PC-9 (cell line): ENCODE measurements around the gene STAU1. TPM values are rescaled to one million over a fixed set of nuclear protein-coding genes. Genes with fewer than 3 reads are reported as not detected.

Source experiments
- BruUV-seq: library from RNA; stranded (reverse); fragments of 400-500 nt; replicated peaks from 2 replicates; lab custom pipeline; 2021; lab: Mats Ljungman, UMichigan
- CTCF ChIA-PET: fragments of 300-600 bp; sonication (Branson Sonifier 250); formaldehyde crosslinking; loops from one replicate; lab custom pipeline; 2022; ENCODE audit warnings: antibody characterized with exemption; lab: Charles Lee
- POLR2A ChIA-PET: fragments of 300-600 bp; sonication (Branson Sonifier 250); formaldehyde crosslinking; loops from one replicate; lab custom pipeline; 2022; ENCODE audit warnings: antibody characterized with exemption; ENCODE audit not compliant: unreplicated experiment; lab: Charles Lee
- DNase-seq, 2 experiments: peaks; one replicate each; pipeline versions ENCODE4 v3.0.0 to v3.0.0-alpha.2; 2015 to 2022; ENCODE audit warnings: mixed read lengths in 1 of 2
- H2AFZ ChIP-seq: fragments of 200-600 bp; sonication (generic); 2 replicates; pipeline ENCODE4 v1.8.1; 2017; ENCODE audit warnings: antibody characterized with exemption
- H3F3A ChIP-seq: fragments of 200-600 bp; sonication (generic); 2 replicates; pipeline ENCODE4 v1.8.1; 2017; ENCODE audit warnings: antibody characterized with exemption, mild to moderate bottlenecking, low read depth; ENCODE audit not compliant: insufficient read depth
- H3K27ac ChIP-seq: fragments of 200-600 bp; sonication (generic); 2 replicates; pipeline ENCODE4 v1.6.1; 2016; ENCODE audit warnings: mixed run types
- H3K27me3 ChIP-seq: fragments of 200-600 bp; sonication (generic); 2 replicates; pipeline ENCODE4 v1.6.1; 2016; ENCODE audit warnings: low read depth, mixed run types; ENCODE audit not compliant: insufficient read depth
- H3K36me3 ChIP-seq: fragments of 200-600 bp; sonication (generic); 2 replicates; pipeline ENCODE4 v1.6.1; 2016; ENCODE audit warnings: low read depth, mixed run types
- H3K4me1 ChIP-seq: fragments of 200-600 bp; sonication (generic); replicated peaks from 2 replicates; pipeline ENCODE4 v1.6.1; 2016; ENCODE audit warnings: mixed run types; ENCODE audit not compliant: insufficient read depth
- H3K4me2 ChIP-seq: fragments of 200-600 bp; sonication (generic); 2 replicates; pipeline ENCODE4 v1.6.1; 2017; ENCODE audit warnings: mixed run types
- H3K4me3 ChIP-seq: fragments of 200-600 bp; sonication (generic); 2 replicates; pipeline ENCODE4 v1.6.1; 2016; ENCODE audit warnings: mixed run types
- H3K79me2 ChIP-seq: fragments of 200-600 bp; sonication (generic); 2 replicates; pipeline ENCODE4 v1.6.1; 2017; ENCODE audit warnings: low read depth, mixed run types
- H3K9me2 ChIP-seq: fragments of 200-600 bp; sonication (generic); 2 replicates; pipeline ENCODE4 v1.8.1; 2017; ENCODE audit warnings: mild to moderate bottlenecking; ENCODE audit not compliant: insufficient read depth
- H3K9me3 ChIP-seq: fragments of 200-600 bp; sonication (generic); 2 replicates; pipeline ENCODE4 v1.8.1; 2016; ENCODE audit warnings: low read depth; ENCODE audit not compliant: insufficient read depth
- H4K20me1 ChIP-seq: fragments of 200-600 bp; sonication (generic); 2 replicates; pipeline ENCODE4 v1.8.1; 2017; ENCODE audit not compliant: insufficient read depth
- EZH2 ChIP-seq: fragments of 200-600 bp; sonication (generic); IDR thresholded peaks from 2 replicates; pipeline ENCODE4 v1.8.0; 2017; ENCODE audit warnings: antibody characterized with exemption, low read depth
- intact Hi-C: fragments of 100-400 bp; cut with micrococcal nuclease; formaldehyde crosslinking; loops from one replicate; pipeline ENCODE4 v1.10.0; 2022; ENCODE audit not compliant: unreplicated experiment
- total RNA-seq: library from RNA; stranded (reverse); gene quantifications from 2 replicates; pipeline ENCODE4 v1.2.3, GENCODE V29; 2021
- TF ChIP-seq, protein P1 (sequence below): fragments of 200-600 bp; sonication (generic); conservative IDR thresholded peaks from 2 replicates; pipeline ENCODE4 v1.6.1; 2017; ENCODE audit warnings: mixed run types, antibody characterized with exemption, mild to moderate bottlenecking, moderate library complexity

The STAU1 gene
- total RNA-seq, 1 experiment from 2014 or later, result 153 TPM

DNA sequence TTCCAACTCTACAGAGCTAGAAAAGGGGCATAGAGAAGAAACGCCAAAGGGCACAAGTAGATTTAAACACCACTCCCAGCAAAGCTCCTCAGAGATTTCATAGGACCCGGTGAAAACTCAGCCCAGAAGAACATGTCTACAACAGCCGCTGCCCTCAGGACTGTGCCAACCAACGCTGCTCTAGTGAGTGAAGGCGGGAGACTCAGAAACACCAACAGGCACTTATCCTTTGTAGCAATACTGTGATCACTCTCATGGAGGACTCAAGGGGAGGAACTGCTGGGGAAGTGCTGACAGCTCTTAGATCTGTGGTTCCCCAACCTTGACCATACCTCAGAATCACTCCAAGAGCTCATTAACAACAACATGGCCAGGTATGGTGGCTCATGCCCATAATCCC lies 39.5 kb downstream of the STAU1 start:
- no peak overlapping the region for H3K4me3 ChIP-seq
- H2AFZ ChIP-seq, result no peak overlapping the region
- no peaks in the 10 kb centered on the region for H3K9me3 ChIP-seq
- no TSS peak for BruUV-seq
- no peaks in the 10 kb centered on the region for H3K4me1 ChIP-seq
- no peak for TF ChIP-seq EZH2
- TF ChIP-seq, protein P1, sequence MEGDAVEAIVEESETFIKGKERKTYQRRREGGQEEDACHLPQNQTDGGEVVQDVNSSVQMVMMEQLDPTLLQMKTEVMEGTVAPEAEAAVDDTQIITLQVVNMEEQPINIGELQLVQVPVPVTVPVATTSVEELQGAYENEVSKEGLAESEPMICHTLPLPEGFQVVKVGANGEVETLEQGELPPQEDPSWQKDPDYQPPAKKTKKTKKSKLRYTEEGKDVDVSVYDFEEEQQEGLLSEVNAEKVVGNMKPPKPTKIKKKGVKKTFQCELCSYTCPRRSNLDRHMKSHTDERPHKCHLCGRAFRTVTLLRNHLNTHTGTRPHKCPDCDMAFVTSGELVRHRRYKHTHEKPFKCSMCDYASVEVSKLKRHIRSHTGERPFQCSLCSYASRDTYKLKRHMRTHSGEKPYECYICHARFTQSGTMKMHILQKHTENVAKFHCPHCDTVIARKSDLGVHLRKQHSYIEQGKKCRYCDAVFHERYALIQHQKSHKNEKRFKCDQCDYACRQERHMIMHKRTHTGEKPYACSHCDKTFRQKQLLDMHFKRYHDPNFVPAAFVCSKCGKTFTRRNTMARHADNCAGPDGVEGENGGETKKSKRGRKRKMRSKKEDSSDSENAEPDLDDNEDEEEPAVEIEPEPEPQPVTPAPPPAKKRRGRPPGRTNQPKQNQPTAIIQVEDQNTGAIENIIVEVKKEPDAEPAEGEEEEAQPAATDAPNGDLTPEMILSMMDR, result no peak
- H4K20me1 ChIP-seq, result peaks cover 17% of the 10 kb centered on the region
- H3K4me2 ChIP-seq, result no peak overlapping the region
- H3K79me2 ChIP-seq, result no peaks in the 10 kb centered on the region
- peaks cover 2% of the 10 kb centered on the region for H3F3A ChIP-seq
- POLR2A ChIA-PET, result no interaction called here
- peaks cover 52% of the 10 kb centered on the region for H3K36me3 ChIP-seq
- CTCF ChIA-PET, result interaction anchor here (0.5 to 0.9 kb wide), 2 partner anchors 10 to 149 kb away, joined by 4 read pairs; no protein-coding TSS in a partner anchor
- H3K27ac ChIP-seq, result no peak overlapping the region
- no peaks in the 10 kb centered on the region for H3K9me2 ChIP-seq
- no peak for DNase-seq
- no peaks in the 10 kb centered on the region for H3K27me3 ChIP-seq
- intact Hi-C loops, result no loop called here

DNA sequence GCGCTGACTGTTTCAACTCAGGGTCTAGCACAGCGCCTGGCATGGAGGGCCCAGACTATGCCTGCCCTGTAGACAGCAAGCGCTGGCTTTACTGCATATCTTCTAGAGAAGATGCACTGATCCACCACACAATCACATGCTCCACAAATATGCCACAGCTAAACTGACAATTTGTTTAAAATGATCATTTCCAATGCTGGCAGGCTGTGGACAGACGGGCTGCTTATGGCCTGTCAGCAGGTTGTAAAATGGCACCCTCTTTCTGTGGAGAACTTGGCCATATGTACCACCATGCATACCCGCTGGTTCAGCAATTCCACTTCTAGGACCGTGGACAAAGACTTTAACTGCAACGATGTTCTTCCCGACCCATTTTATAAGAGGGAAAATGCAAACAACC lies 40.8 kb downstream of the STAU1 start:
- H3K9me2 ChIP-seq, result no peaks in the 10 kb centered on the region
- peaks cover 12% of the 10 kb centered on the region for H3F3A ChIP-seq
- BruUV-seq, result no TSS peak
- no peak overlapping the region for H3K4me3 ChIP-seq
- no peaks in the 10 kb centered on the region for H3K27me3 ChIP-seq
- H4K20me1 ChIP-seq, result peaks cover 14% of the 10 kb centered on the region
- ChIA-PET POLR2A (no interaction called here), CTCF (no interaction called here)
- H3K9me3 ChIP-seq, result no peaks in the 10 kb centered on the region
- no peak overlapping the region for H2AFZ ChIP-seq
- H3K36me3 ChIP-seq, result peaks cover 50% of the 10 kb centered on the region
- no peak overlapping the region for H3K27ac ChIP-seq
- DNase-seq, result no peak
- H3K79me2 ChIP-seq, result no peaks in the 10 kb centered on the region
- no peak overlapping the region for H3K4me2 ChIP-seq
- intact Hi-C loops, result no loop called here
- no peak for TF ChIP-seq EZH2
- TF ChIP-seq, protein P1, result no peak
- H3K4me1 ChIP-seq, result no peaks in the 10 kb centered on the region

DNA sequence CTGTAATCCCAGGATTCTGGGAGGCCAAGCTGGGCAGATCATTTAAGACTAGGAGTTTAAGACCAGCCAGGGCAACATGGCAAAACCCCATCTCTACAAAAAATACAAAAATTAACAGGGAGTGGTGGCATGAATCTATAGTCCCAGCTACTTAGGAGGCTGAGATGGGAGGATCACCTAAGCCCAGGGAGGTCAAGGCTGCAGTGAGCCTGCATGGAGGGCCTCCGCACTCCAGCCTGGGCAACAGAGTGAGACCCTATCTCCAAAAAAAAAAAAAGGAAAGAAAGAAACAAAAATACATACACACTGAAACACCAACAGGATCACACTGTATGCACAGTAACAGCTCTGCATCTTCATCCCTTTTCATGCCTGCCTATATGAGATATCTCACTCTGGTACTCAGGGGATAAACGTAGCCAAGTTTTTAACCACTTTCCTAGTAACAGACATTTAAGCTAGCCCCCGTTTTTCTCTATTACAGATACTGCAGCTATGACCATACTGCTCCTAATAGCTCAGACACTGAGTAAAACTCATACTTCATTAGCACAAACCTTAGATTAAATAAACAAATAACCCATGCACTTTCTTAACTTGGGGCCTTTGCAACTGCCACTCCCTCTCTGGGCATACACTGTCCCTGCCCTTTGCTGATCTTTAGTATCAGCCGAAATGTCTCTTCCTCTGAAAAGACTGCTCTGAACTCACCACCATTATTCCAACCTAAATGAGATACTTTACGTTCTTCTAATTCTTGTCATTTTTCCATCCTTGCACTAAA lies 41.5 kb downstream of the STAU1 start:
- Histone ChIP-seq H3K36me3 (peaks cover 46% of the 10 kb centered on the region), H3K9me2 (no peaks in the 10 kb centered on the region), H4K20me1 (peaks cover 14% of the 10 kb centered on the region), H3K9me3 (no peaks in the 10 kb centered on the region), H3K4me2 (no peak overlapping the region), H3F3A (peaks cover 12% of the 10 kb centered on the region; the same call in 1 of the 2 replicates), H3K27ac (no peak overlapping the region), H3K4me3 (no peak overlapping the region), H3K79me2 (no peaks in the 10 kb centered on the region), H2AFZ (no peak overlapping the region), H3K4me1 (no peaks in the 10 kb centered on the region), H3K27me3 (no peaks in the 10 kb centered on the region)
- no TSS peak for BruUV-seq
- intact Hi-C loops, result no loop called here
- TF ChIP-seq, protein P1, result no peak
- no peak for TF ChIP-seq EZH2
- ChIA-PET POLR2A (no interaction called here), CTCF (no interaction called here)
- no peak for DNase-seq
